Mucosa of stomach (tissue), 1 donor: ENCODE data around the gene FOXD4L5.
"Not testable (repeated sequence)": the region's sequence is repeated elsewhere in the genome, so short reads cannot be mapped to it uniquely, and the experiment has no call there.

ENCODE experiments used
- H3K27me3 ChIP-seq: one replicate; pipeline ENCODE4 v1.7.0; 2013; ENCODE audit warnings: mild to moderate bottlenecking, low read length; ENCODE audit not compliant: control insufficient read depth, insufficient read depth
- H3K36me3 ChIP-seq: one replicate; pipeline ENCODE4 v1.7.0; 2013; ENCODE audit warnings: low read length; ENCODE audit not compliant: control insufficient read depth, insufficient read depth
- H3K4me1 ChIP-seq: one replicate; pipeline ENCODE4 v1.7.0; 2013; ENCODE audit warnings: mild to moderate bottlenecking, low read length; ENCODE audit not compliant: control insufficient read depth, insufficient read depth
- H3K4me3 ChIP-seq: one replicate; pipeline ENCODE4 v1.7.0; 2013; ENCODE audit warnings: low read length
- H3K9ac ChIP-seq: one replicate; pipeline ENCODE4 v1.7.0; 2013; ENCODE audit warnings: mild to moderate bottlenecking, low read length, moderate library complexity
- H3K9me3 ChIP-seq: one replicate; pipeline ENCODE4 v1.7.0; 2013; ENCODE audit warnings: mild to moderate bottlenecking, low read length, moderate library complexity; ENCODE audit not compliant: control insufficient read depth
- donor health status: Pancreatic carcinoma.

Gene FOXD4L5

DNA sequence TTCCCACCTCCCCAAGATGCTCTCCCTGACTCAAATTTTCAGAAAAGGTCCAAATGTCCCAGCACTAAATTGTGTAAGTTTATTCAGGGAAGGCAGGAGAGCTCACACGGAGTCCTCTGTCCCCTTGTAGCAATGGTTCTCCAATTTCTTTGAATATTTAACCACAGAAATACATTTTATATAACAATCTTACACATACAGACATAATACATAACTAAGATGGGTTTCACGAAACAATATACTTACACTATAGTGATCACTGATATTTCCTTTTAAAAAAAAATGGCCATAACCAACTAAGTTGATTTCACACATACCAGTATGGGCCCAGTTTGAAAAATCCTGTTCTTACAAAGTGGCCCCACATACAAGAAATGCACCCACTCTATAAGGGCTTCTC lies at the start of gene FOXD4L5:
FOXD4L5 (minus strand) TSS at position 101 of the 400 bp plus-strand sequence. CDS start 832 bp downstream, outside the sequence.
- H3K4me3 ChIP-seq, H3K36me3 ChIP-seq, H3K27me3 ChIP-seq, H3K9me3 ChIP-seq, H3K4me1 ChIP-seq, H3K9ac ChIP-seq: not testable (repeated sequence)

DNA sequence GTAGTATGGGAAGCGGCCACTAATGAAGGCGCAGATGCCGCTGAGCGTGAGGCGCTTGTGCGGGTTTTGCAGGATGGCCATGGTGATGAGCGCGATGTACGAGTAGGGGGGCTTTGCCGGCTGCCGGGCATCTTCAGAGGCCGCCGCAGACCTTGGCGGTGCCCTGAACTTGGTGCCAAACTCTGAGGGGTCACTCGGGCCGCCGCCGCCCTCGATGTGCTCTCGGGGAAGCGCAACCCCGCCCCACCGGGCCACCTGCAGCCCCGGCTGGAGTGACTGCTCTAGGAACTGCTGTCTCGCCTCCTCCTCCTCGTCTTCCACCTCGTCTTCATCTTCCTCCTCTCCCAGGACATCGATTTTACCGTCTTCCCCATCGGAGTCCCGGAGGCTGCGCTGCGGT lies 1.1 kb downstream of the FOXD4L5 start:
- not testable (repeated sequence) for H3K9ac ChIP-seq, H3K4me1 ChIP-seq, H3K9me3 ChIP-seq, H3K4me3 ChIP-seq, H3K36me3 ChIP-seq, H3K27me3 ChIP-seq

DNA sequence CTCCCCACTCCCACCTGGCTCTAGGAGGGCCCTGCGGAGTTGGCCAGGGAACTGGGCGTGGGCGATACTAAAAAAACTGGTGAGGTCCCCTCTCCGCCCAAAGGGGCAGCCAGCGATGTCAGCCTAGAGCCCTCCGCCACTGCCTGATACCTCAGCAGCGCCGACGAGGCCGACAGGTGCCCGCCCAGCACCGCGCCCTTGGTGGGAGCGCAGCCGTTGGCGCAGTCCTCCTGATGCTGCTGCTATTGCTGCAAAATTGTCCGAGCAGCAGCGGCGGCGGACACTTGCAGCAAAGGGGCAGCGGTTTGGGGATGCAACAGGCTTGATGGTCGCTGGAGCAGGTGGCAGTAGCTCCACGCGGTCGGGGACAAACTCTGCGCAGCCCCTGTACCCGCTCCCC lies 2.0 kb downstream of the FOXD4L5 start:
- H3K27me3 ChIP-seq, H3K9ac ChIP-seq, H3K4me3 ChIP-seq, H3K36me3 ChIP-seq, H3K4me1 ChIP-seq, H3K9me3 ChIP-seq: not testable (repeated sequence)
